ENCODE measurements around the gene PSG3.
"Not testable (repeated sequence)": the region's sequence is repeated elsewhere in the genome, so short reads cannot be mapped to it uniquely, and the experiment has no call there.

The PSG3 gene

DNA sequence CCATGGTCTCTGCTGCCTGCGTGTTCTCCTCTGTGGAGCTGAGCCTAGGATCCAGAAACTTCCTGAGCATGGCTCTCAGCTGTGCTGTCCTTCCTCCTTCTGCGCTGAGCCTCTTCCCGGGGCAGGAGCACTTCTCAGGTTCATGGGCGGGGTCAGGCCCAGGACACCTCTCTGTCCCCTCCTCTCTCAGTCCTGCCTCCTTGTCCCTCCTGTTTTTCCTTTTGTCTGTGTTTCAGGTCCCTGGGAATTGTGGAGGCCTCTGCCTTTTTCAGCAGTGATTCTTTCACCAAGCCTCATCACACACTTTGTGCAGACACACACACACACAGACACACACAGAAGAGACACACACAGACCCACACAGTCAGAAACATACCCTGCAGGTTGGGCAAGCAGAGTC lies at the start of gene PSG3:
TSS of gene PSG3 (minus strand) at position 101 of the 400 bp plus-strand sequence. CDS start at position 4, 97 bp downstream.
- DNase-seq: not testable (repeated sequence)

- DNase-seq: not testable (repeated sequence)
These were observed 48.5 kb upstream of the PSG3 start for GRCh38 chr19:42788766-42789165.

GRCh38 chr19:42787766-42788165 lies 47.5 kb upstream of the PSG3 start:
- not testable (repeated sequence) for DNase-seq

- DNase-seq: not testable (repeated sequence)
These were observed 36.7 kb upstream of the PSG3 start for GRCh38 chr19:42776750-42777612.

DNA sequence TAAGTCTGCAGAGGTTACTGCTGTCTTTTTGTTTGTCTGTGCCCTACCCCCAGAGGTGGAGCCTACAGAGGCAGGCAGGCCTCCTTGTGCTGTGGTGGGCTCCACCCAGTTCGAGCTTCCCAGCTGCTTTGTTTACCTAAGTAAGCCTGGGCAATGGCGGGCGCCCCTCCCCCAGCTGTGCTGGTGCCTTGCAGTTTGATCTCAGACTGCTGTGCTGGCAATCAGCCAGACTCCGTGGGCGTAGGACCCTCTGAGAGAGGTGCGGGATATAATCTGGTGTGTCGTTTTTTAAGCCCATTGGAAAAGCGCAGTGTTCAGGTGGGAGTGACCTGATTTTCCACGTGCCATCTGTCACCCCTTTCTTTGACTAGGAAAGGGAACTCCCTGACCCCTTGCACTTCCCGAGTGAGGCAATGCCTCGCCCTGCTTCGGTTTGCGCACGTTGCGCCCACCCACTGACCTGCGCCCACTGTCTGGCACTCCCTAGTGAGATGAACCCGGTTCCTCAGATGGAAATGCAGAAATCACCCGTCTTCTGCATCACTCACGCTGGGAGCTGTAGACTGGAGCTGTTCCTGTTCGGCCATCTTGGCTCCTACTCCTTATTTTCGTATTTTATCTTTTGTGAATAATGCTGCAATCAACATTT lies 34.4 kb upstream of the PSG3 start:
- DNase-seq: not testable (repeated sequence)

- DNase-seq: not testable (repeated sequence)
These were observed 27.0 kb upstream of the PSG3 start for GRCh38 chr19:42767319-42767718.

DNA sequence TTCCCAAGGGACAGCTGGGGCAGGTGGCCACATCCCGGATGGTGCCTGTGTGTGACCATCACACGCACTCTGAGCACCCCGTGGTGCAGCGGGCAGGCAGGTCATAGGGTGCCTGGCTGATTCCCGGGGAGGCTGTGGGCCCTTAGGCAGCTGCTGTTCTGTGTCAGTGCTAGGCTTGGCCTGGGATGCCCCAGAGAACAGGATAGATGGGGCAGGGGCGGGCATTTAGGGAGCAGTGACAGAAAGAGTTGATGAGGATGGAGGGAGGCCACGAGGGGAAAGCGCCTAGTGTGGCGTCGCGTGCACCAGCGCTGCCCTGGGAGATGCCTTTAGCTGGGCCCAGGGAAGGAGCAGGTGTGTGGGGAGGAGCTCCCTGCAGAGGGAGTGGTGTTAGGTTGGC lies 26.6 kb upstream of the PSG3 start:
- not testable (repeated sequence) for DNase-seq

DNA sequence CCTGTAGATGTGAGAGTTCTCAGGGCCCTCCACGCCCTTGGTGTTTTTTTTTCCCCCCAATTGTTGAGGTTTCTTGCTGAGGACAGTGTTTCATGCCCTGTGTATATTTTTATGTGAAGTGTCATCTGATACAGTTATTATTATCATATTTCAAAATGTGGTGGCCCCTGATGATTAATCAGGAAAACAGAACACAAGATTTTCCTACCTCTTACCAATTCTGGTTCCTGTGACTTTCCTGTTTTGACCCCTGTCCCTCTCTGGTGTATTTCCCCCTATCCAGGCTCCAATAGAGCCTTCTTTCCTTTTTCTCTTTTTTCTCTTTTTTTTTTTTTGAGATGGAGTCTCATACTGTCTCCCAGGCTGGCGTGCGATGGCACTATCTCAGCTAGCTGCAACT lies 24.6 kb upstream of the PSG3 start:
- no peak for DNase-seq

- DNase-seq: no peak
These were observed 22.5 kb upstream of the PSG3 start for GRCh38 chr19:42762789-42763188.

DNA sequence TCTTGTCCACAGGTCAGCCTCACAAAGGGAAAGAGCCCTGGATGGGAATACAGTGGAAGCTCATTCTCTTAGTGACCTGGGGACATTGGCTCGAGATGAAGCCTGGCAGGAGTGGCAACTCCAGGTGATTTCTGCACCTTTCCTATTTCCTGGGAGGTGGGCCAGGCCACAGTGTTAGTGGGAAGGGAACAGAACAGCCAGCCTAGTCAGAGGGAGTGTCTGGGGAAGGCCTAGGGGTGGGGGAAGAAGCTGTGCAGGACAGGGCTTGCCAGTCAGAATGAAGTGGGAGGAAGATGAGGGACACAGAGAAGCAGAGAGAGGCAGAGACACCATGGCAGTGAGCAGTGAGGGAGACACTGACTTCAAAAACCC lies 21.6 kb upstream of the PSG3 start:
- DNase-seq: not testable (repeated sequence)

DNA sequence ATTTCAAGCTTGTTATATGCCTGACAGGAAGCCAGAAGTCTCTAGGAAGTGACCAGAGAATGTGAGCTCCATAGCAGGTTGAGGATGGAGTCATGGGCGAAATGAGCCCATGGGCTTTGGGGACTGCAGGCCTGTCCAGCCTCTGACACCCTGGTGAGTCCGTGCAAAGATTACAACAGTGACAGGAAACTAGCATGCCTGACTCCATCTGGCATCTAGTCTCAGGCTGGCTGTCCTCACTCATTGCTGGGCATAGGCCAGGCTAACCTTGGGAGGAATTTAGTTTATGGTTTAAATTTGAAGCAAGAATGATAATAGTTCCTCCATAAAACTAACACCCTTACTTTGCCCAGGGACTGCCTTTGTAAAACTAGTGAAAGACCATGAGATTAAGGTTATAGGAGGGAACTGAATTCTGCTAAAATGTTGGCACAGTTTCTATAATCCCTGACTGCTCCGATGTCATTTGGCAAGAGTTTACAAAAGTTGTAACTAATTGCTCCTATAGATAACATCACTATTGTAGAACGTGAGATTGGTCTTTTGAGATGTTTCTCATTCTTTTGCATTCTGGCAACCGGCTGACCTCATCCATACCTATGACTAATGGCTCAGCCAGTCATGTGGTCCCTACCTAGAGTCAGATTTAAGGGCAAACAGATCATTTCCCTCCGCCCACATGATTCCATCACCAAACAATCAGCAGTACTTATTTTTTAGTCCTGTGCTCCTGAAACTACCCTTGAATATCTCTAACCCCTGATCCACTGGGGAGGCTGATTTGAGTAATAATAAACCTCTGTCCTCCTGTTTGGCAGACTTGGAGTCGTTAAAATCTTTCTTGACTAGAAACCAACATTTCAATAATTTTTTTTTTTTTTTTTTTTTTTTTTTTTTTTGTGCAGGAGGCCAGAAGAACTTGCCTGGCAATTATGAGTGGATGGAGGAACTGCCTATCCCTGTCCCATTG lies 21.0 kb upstream of the PSG3 start:
- not testable (repeated sequence) for DNase-seq

DNA sequence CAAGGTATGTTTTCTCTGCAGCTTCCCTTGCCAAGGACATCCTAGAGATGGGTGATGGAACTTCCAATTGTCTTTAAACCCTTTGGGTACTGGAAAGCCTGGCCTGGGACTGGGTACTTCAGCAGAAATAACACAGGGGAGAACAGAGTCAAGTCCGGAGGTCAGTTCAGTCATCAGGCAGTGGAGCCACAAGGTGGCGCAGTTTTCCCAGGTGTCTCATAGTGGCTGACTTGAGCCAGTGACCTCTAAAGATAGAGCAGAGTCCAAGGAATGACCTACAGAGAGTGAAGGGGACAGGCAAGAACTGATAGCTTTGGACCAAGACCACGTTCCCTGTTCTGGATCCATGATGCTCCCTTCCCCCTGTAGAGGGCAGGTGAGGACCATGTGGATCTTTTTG lies 18.4 kb upstream of the PSG3 start:
- not testable (repeated sequence) for DNase-seq

GRCh38 chr19:42752246-42752645 lies 12.0 kb upstream of the PSG3 start:
- not testable (repeated sequence) for DNase-seq

- DNase-seq: not testable (repeated sequence)
These were observed 1.7 kb upstream of the PSG3 start for GRCh38 chr19:42741726-42742607.

DNA sequence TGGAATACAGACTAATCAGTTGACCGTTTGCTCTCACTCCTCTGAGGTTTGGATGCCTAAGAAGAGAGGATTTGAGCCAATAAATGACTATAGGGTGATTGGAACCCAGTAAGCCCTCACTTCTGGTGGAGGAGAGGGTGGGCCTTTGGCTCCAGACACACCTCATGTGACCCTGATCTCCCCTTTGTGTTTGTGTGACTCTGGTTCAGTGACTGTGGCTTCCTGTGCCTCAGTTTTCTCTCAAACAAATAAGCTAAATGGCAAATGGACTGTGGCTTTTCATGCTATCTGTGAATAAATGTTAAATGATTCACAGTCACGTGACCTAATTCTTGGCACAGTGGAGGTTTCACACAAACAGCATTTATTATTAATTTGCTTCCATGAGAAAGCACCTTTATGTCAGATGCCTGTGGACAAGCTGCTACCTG lies 2.7 kb downstream of the PSG3 start:
- not testable (repeated sequence) for DNase-seq

DNA sequence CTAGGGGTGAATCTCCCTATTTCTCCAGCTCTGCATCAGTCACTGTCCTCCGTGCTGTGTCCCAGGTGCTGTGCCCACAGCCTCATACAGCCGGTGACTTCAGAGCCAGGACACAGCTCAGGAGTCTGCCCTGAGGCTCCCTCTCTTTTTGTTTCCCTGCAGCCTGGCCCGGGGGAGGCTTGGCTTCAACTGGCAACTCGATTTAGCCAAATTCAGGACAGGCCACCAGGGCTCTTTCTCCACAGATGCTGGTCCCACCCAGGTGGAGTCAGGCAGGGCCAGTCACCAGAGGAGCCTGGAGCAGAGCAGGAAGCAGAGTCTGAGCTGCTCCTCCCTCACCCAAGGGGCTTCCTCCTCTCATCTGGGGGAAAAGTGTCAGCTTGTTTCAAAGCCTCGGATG lies 11.9 kb downstream of the PSG3 start:
- not testable (repeated sequence) for DNase-seq

DNA sequence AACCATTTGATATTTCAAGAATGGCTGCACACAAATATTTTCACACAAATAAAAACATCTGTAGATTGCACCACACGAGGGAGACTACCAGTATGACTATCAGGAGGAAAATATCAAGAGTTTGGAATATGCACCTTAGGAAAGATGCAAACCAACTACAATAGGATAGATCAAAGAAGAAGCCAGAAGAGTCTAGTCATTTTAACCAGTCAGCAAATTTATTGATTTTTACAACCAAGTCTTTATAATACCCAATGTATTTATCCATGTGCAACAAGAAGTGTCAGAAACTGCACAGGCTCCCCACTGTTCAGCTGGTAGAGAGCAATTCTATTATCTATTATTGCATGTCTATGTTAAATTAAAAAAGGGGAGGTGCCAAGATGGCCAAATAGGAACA lies 26.3 kb downstream of the PSG3 start:
- DNase-seq: not testable (repeated sequence)

GRCh38 chr19:42712753-42713152 lies 27.5 kb downstream of the PSG3 start:
- not testable (repeated sequence) for DNase-seq

DNA sequence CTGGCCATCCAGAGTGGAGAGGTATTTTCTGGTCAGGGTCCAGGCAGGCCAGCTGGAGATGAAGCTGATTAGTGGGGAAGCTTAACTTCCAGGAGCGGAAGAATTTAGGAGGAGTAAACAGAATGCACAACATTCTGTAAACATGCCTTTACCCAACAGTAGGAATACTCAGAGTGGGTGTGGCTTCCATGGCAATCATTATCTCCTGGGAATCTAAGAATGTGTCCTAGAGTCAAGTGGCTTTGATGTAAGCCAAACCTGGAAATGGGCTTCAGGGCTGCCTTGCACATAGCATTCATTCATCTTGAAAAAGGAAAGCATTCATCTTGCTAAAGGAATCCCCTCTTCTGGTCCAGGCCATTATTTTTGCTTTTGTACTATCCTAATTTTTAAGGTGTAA lies 29.3 kb downstream of the PSG3 start:
- DNase-seq: not testable (repeated sequence)

GRCh38 chr19:42697884-42698283 lies 42.4 kb downstream of the PSG3 start:
- no peak for DNase-seq

DNA sequence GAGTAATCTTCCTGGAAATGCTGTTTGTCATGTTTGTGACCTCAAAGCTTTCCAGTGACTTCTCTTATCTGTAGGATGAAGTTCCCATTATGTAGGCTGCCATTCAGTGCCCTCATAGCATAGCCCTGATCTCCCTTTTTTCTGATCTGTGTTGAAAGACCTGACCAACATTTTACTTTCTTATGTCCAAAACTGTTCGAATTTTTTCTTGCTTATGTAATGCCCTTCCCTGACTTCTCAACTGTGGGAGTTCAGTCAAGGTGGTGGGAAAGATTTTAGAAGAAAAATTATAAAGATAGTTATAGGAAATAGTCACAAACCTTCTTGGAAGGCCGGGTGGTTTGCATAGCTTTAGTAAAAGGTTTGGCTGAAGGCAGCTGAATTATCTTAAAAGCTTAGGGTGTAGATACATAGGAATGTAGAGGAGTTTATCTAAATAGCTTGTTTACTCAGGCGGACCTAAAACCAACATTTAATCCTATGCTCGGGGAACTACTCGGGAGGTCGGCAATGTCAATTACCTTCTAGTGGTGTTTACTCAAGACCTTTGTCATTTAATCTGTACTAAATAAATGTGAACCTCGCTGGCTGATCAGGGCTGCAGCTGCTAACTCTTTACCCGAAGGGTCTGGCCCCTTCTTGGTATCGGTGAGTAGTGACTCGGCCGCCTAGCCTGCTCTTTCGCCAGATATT lies 44.3 kb downstream of the PSG3 start:
- DNase-seq: no peak
